Hepatocyte (in vitro differentiated cells): ENCODE results near the gene ATXN1. TPM values are rescaled to one million over a fixed set of nuclear protein-coding genes. Genes with fewer than 3 reads are reported as not detected.

Source experiments
- DNase-seq: peaks from one replicate; pipeline ENCODE4 v3.0.0-alpha.2; 2016; ENCODE audit warnings: low spot score
- H2AFZ ChIP-seq: fragments of 200-600 bp; sonication (generic); 2 replicates; pipeline ENCODE4 v1.6.0; 2016; ENCODE audit warnings: antibody characterized with exemption, mild to moderate bottlenecking
- H3K27ac ChIP-seq: fragments of 200-600 bp; sonication (generic); 2 replicates; pipeline ENCODE4 v1.5.1; 2016; ENCODE audit warnings: mild to moderate bottlenecking
- H3K27me3 ChIP-seq: fragments of 200-600 bp; sonication (generic); 2 replicates; pipeline ENCODE4 v1.6.1; 2016
- H3K36me3 ChIP-seq: fragments of 200-600 bp; sonication (generic); replicated peaks from 2 replicates; pipeline ENCODE4 v1.5.1; 2016; ENCODE audit warnings: low read depth; ENCODE audit not compliant: insufficient read depth
- H3K4me1 ChIP-seq: fragments of 200-600 bp; sonication (generic); 2 replicates; pipeline ENCODE4 v1.5.1; 2016; ENCODE audit warnings: mild to moderate bottlenecking, moderate library complexity; ENCODE audit not compliant: insufficient read depth
- H3K4me2 ChIP-seq: fragments of 200-600 bp; sonication (generic); 2 replicates; pipeline ENCODE4 v1.6.0; 2016
- H3K4me3 ChIP-seq: fragments of 200-600 bp; sonication (generic); 2 replicates; pipeline ENCODE4 v1.5.1; 2016; ENCODE audit warnings: mild to moderate bottlenecking
- H3K79me2 ChIP-seq: fragments of 200-600 bp; sonication (generic); 2 replicates; pipeline ENCODE4 v1.6.0; 2017; ENCODE audit warnings: mild to moderate bottlenecking
- H3K9me2 ChIP-seq: fragments of 200-600 bp; sonication (generic); replicated peaks from 2 replicates; pipeline ENCODE4 v1.6.0; 2017; ENCODE audit warnings: mild to moderate bottlenecking; ENCODE audit not compliant: insufficient read depth
- H3K9me3 ChIP-seq: fragments of 200-600 bp; sonication (generic); 2 replicates; pipeline ENCODE4 v1.5.1; 2016; ENCODE audit warnings: low read depth, mild to moderate bottlenecking
- H4K20me1 ChIP-seq: fragments of 200-600 bp; sonication (generic); 2 replicates; pipeline ENCODE4 v1.6.0; 2016; ENCODE audit warnings: mild to moderate bottlenecking; ENCODE audit not compliant: insufficient read depth, poor library complexity, severe bottlenecking
- CTCF ChIP-seq: fragments of 200-600 bp; sonication (generic); IDR thresholded peaks from 2 replicates; pipeline ENCODE4 v1.5.1; 2016; ENCODE audit warnings: antibody characterized with exemption, mild to moderate bottlenecking; ENCODE audit not compliant: poor library complexity
- EZH2 ChIP-seq: fragments of 200-600 bp; sonication (generic); IDR thresholded peaks from 2 replicates; pipeline ENCODE4 v1.6.1; 2016; ENCODE audit warnings: antibody characterized with exemption, mild to moderate bottlenecking, borderline replicate concordance
- EZH2phosphoT487 ChIP-seq: fragments of 200-600 bp; sonication (generic); IDR thresholded peaks from one replicate; pipeline ENCODE4 v1.6.1; 2018; ENCODE audit warnings: antibody characterized with exemption, mild to moderate bottlenecking, low read depth, moderate library complexity; ENCODE audit not compliant: unreplicated experiment, severe bottlenecking
- WGBS: methylation state at CpG from one replicate; pipeline ENCODE4 v1.1.6; 2016; ENCODE audit warnings: low lambda C conversion rate; ENCODE audit errors: missing lambda C conversion rate; 5-methylcytosine and 5-hydroxymethylcytosine counted together
- polyA plus RNA-seq: library from polyadenylated mRNA; unstranded; fragments of >200 nt; fragmentation: Nextera tagmentation; extraction: Ambion mirVana; gene quantifications from 2 replicates; pipeline ENCODE4 v1.2.1, GENCODE V29; 2016
- total RNA-seq: library from RNA; depleted of rRNA; stranded (reverse); fragments of >200 nt; gene quantifications from 2 replicates; pipeline ENCODE4 v1.2.3, GENCODE V29; 2014

Gene ATXN1
- total and polyA plus RNA-seq, 2 experiments from 2014 or later, result 14.7 to 32.6 TPM

- WGBS, result 93% methylated on average over 10 of the region's 10 CpGs
- no peaks in the 10 kb centered on the region for H3K9me2 ChIP-seq
- H3K4me2 ChIP-seq, result no peak overlapping the region
- no peaks in the 10 kb centered on the region for H3K9me3 ChIP-seq
- no peak for DNase-seq
- TF ChIP-seq EZH2phosphoT487, result no peak
- no peak for TF ChIP-seq CTCF
- TF ChIP-seq EZH2, result no peak
- no peak overlapping the region for H2AFZ ChIP-seq
- H3K4me3 ChIP-seq, result no peak overlapping the region
- H3K27me3 ChIP-seq, result no peaks in the 10 kb centered on the region
- H3K4me1 ChIP-seq, result peaks cover 12% of the 10 kb centered on the region
- H3K27ac ChIP-seq, result peak overlapping the region; percentile 5
- no peaks in the 10 kb centered on the region for H4K20me1 ChIP-seq
- H3K36me3 ChIP-seq, result no peaks in the 10 kb centered on the region
- no peaks in the 10 kb centered on the region for H3K79me2 ChIP-seq
These were observed 287.9 kb downstream of the ATXN1 start for GRCh38 chr6:16473184-16473907.

GRCh38 chr6:16472349-16473069, 288.8 kb downstream of the ATXN1 start:
- H3K36me3 ChIP-seq, result no peaks in the 10 kb centered on the region
- no peak for TF ChIP-seq EZH2
- TF ChIP-seq EZH2phosphoT487, result no peak
- TF ChIP-seq CTCF, result no peak
- H3K4me3 ChIP-seq, result no peak overlapping the region
- H3K4me2 ChIP-seq, result peak overlapping the region; percentile 2
- peak overlapping the region; percentile 5 for H3K27ac ChIP-seq
- no peak overlapping the region for H2AFZ ChIP-seq
- H3K79me2 ChIP-seq, result no peaks in the 10 kb centered on the region
- no peaks in the 10 kb centered on the region for H3K27me3 ChIP-seq
- H4K20me1 ChIP-seq, result no peaks in the 10 kb centered on the region
- H3K9me2 ChIP-seq, result no peaks in the 10 kb centered on the region
- H3K4me1 ChIP-seq, result peaks cover 12% of the 10 kb centered on the region
- H3K9me3 ChIP-seq, result no peaks in the 10 kb centered on the region
- no peak for DNase-seq
- WGBS, result 24% methylated on average over 3 of the region's 3 CpGs

GRCh38 chr6:16471910-16472297, 289.4 kb downstream of the ATXN1 start:
- no peak for DNase-seq
- H3K4me1 ChIP-seq, result peaks cover 12% of the 10 kb centered on the region
- H4K20me1 ChIP-seq, result no peaks in the 10 kb centered on the region
- no peak overlapping the region for H3K4me2 ChIP-seq
- H3K9me2 ChIP-seq, result no peaks in the 10 kb centered on the region
- no peak overlapping the region for H3K4me3 ChIP-seq
- no peak for TF ChIP-seq EZH2
- 84% methylated on average over 3 of the region's 3 CpGs for WGBS
- H3K27ac ChIP-seq, result peak overlapping the region; percentile 5
- no peaks in the 10 kb centered on the region for H3K9me3 ChIP-seq
- H3K27me3 ChIP-seq, result no peaks in the 10 kb centered on the region
- no peaks in the 10 kb centered on the region for H3K36me3 ChIP-seq
- H3K79me2 ChIP-seq, result no peaks in the 10 kb centered on the region
- H2AFZ ChIP-seq, result no peak overlapping the region

- TF ChIP-seq EZH2 (no peak), CTCF (no peak), EZH2phosphoT487 (no peak)
- no peaks in the 10 kb centered on the region for H3K9me2 ChIP-seq
- no peak overlapping the region for H3K4me2 ChIP-seq
- no peak overlapping the region for H3K4me3 ChIP-seq
- DNase-seq, result no peak
- no peaks in the 10 kb centered on the region for H4K20me1 ChIP-seq
- H3K79me2 ChIP-seq, result no peaks in the 10 kb centered on the region
- peaks cover 12% of the 10 kb centered on the region for H3K4me1 ChIP-seq
- H2AFZ ChIP-seq, result no peak overlapping the region
- no peaks in the 10 kb centered on the region for H3K36me3 ChIP-seq
- WGBS, result 71% methylated on average over 8 of the region's 8 CpGs
- H3K9me3 ChIP-seq, result no peaks in the 10 kb centered on the region
- no peak overlapping the region for H3K27ac ChIP-seq
- no peaks in the 10 kb centered on the region for H3K27me3 ChIP-seq
These were observed 289.9 kb downstream of the ATXN1 start for GRCh38 chr6:16471222-16471909.
